Epithelial cell of esophagus (primary cell): ENCODE results near the gene CCDC88C.

ENCODE experiments used
- DNase-seq: peaks from one replicate; pipeline ENCODE4 v3.0.0; 2010; ENCODE audit warnings: low read depth
- H3K4me3 ChIP-seq: 2 replicates; pipeline ENCODE4 v1.5.1; 2011; ENCODE audit warnings: mild to moderate bottlenecking, low read length, control low read depth
- CTCF ChIP-seq: IDR thresholded peaks from 2 replicates; pipeline ENCODE4 v1.5.1; 2011; ENCODE audit warnings: low read depth, mild to moderate bottlenecking, low read length, control low read depth, inconsistent platforms; ENCODE audit not compliant: insufficient read depth; ENCODE audit errors: missing control alignments

The CCDC88C gene

GRCh38 chr14:91305650-91306431, 111.8 kb downstream of the CCDC88C start:
- H3K4me3 ChIP-seq: no peak overlapping the region
- DNase-seq: no peak
- TF ChIP-seq CTCF: no peak

GRCh38 chr14:91303924-91304229, 113.7 kb downstream of the CCDC88C start:
- no peak for TF ChIP-seq CTCF

GRCh38 chr14:91303091-91303923, 114.3 kb downstream of the CCDC88C start:
- DNase-seq: peak; percentile 36
- no peak for TF ChIP-seq CTCF
- no peak overlapping the region for H3K4me3 ChIP-seq

More at GRCh38 chr14:91303924-91304229, 113.7 kb downstream of the CCDC88C start:
- no peak for DNase-seq
- no peak overlapping the region for H3K4me3 ChIP-seq

- no peak for TF ChIP-seq CTCF
- DNase-seq: no peak
- no peak overlapping the region for H3K4me3 ChIP-seq
Observed at GRCh38 chr14:91302391-91302790, 115.2 kb downstream of the CCDC88C start.

- TF ChIP-seq CTCF: no peak
- DNase-seq: peak; percentile 43
- H3K4me3 ChIP-seq: no peak overlapping the region
Observed at GRCh38 chr14:91300957-91301356, 116.7 kb downstream of the CCDC88C start.

- DNase-seq: peak; percentile 25
- no peak overlapping the region for H3K4me3 ChIP-seq
- no peak for TF ChIP-seq CTCF
Observed at GRCh38 chr14:91300283-91300895, 117.2 kb downstream of the CCDC88C start.
